ENCODE measurements around the gene TRMO. TPM values are rescaled to one million over a fixed set of nuclear protein-coding genes. Genes with fewer than 3 reads are reported as not detected.

The TRMO gene
- total RNA-seq, 1 donor, result 61.8 TPM

Other genes starting within 250 kb of the TRMO start
- 20.5 TPM for gene XPA, start 225.2 kb downstream of the TRMO start, total RNA-seq
- gene FOXE1, start 69.3 kb downstream of the TRMO start, total RNA-seq, result not detected
- gene HEMGN, start 15.7 kb upstream of the TRMO start, total RNA-seq, result 8.6 TPM
- gene ANP32B, start 60.8 kb upstream of the TRMO start, total RNA-seq, result 28.1 TPM
- gene NANS, start 134.2 kb upstream of the TRMO start, total RNA-seq, result 41.1 TPM
- 16.4 TPM for gene TRIM14, start 196.7 kb upstream of the TRMO start, total RNA-seq